H1 (cell line): ENCODE results near the gene IRF2BP1. TPM values are rescaled to one million over a fixed set of nuclear protein-coding genes. Genes with fewer than 3 reads are reported as not detected.

Experiments
- CREB1 ChIP-seq: IDR thresholded peaks from 2 replicates; pipeline ENCODE4 v1.6.1; 2012; ENCODE audit warnings: inconsistent platforms
- EGR1 ChIP-seq: IDR thresholded peaks from 2 replicates; pipeline ENCODE4 v1.6.1; 2011; ENCODE audit warnings: low read depth, low read length, borderline replicate concordance
- RBBP5 ChIP-seq: IDR thresholded peaks from 2 replicates; pipeline ENCODE4 v1.7.1; 2012; ENCODE audit warnings: low read depth, mild to moderate bottlenecking, inconsistent platforms, low read length, moderate library complexity, borderline replicate concordance
- USF2 ChIP-seq: IDR thresholded peaks from 2 replicates; pipeline ENCODE4 v1.6.1; 2011; ENCODE audit warnings: low read length, improper control_type of control experiment
- polyA plus RNA-seq, 7 experiments: library from polyadenylated mRNA; depleted of rRNA in 3 of 7; stranded (reverse) in 5 of 7; unstranded in 2 of 7; fragments of >200 nt in 5 of 7; fragments of 200-250 nt in 2 of 7; gene quantifications; 1 replicate in 5 of 7; 2 replicates in 1 of 7; 4 replicates in 1 of 7; pipeline versions ENCODE4 v1.2.1 to v1.2.3, GENCODE V29; 2011 to 2013; ENCODE audit warnings: missing spikeins in 2 of 7, mixed read lengths in 2 of 7
- total RNA-seq: library from RNA; stranded (reverse); fragmentation: NEBNext Ultra II Directional; extraction: Animal tissue kit (Norgen Biotek cat#: 25700); gene quantifications from 2 replicates; pipeline ENCODE4 v1.2.1, GENCODE V29; 2021

IRF2BP1 gene
- total and polyA plus RNA-seq, 2 of the 8 experiments (the other 6 are each of a cell fraction or from before 2014, with no cell fraction given) = 12.1 to 24.4 TPM

GRCh38 chr19:45874620-45874966 lies 11.3 kb downstream of the IRF2BP1 start (continued):
- TF ChIP-seq USF2 = no peak
- no peak for TF ChIP-seq CREB1
- TF ChIP-seq EGR1 = no peak
- TF ChIP-seq RBBP5 = no peak
